ENCODE measurements around the gene PRRC1. TPM values are rescaled to one million over a fixed set of nuclear protein-coding genes. Genes with fewer than 3 reads are reported as not detected.

Gene PRRC1
- total and polyA plus RNA-seq, 9 of the 15 experiments (the other 6 are each of a cell fraction or from before 2014, with no cell fraction given) = 23.4 to 68.7 (median 43.9) TPM

GRCh38 chr5:127601111-127601510, 83.7 kb downstream of the PRRC1 start (continued):
- TF ChIP-seq ATF3 (IDR thresholded peaks at IDR 0.05) (no peak), ATF3 (CRISPR knock-in tag; conservative IDR thresholded peaks at IDR 0.05) (no peak), ATF2 (CRISPR knock-in tag; IDR thresholded peaks at IDR 0.05) (no peak), GATAD2A (IDR thresholded peaks at IDR 0.05) (no peak), ARNT (IDR thresholded peaks at IDR 0.05) (no peak), DNMT1 (IDR thresholded peaks at IDR 0.05) (no peak), CHAMP1 (IDR thresholded peaks at IDR 0.05) (no peak)

GRCh38 chr5:127601601-127602000, 84.2 kb downstream of the PRRC1 start:
- TF ChIP-seq FOSL1 (tag; conservative IDR thresholded peaks at IDR 0.05) = no peak
- no peak for TF ChIP-seq RFX1 (IDR thresholded peaks at IDR 0.05)
- TF ChIP-seq RBM14 (IDR thresholded peaks at IDR 0.05; ENCODE audit: borderline replicate concordance, insufficient read depth, low read depth, low read length) = no peak
- no peak for TF ChIP-seq KAT8 (IDR thresholded peaks at IDR 0.05; ENCODE audit: low read depth)
- TF ChIP-seq CXXC5 (CRISPR knock-in tag; IDR thresholded peaks at IDR 0.05) = no peak
- TF ChIP-seq C11orf30 (IDR thresholded peaks at IDR 0.05; ENCODE audit: low read depth) = no peak
- no peak for TF ChIP-seq BDP1 (IDR thresholded peaks at IDR 0.05; ENCODE audit: insufficient read depth, insufficient read length)
- TF ChIP-seq TAF15 (IDR thresholded peaks at IDR 0.05; ENCODE audit: low read depth, low read length) = no peak
- FAIRE-seq (no peak), ATAC-seq (no peak), DNase-seq (ENCODE audit: extremely low read depth in 1 of 4, low spot score in 3 of 4) (no peak)
- Histone ChIP-seq H3K27me3 (ENCODE audit: control insufficient read depth in 2 of 2, insufficient read depth in 2 of 2, low read length in 2 of 2) (peaks cover 0 to 6% of the 10 kb centered on the region in 2 experiments; a peak in 1 of 5 replicates), H3K9ac (ENCODE audit: insufficient read depth in 1 of 2, low read depth in 2 of 2, low read length in 2 of 2) (no peak overlapping the region), H4K20me1 (replicated peaks; ENCODE audit: control insufficient read depth, insufficient read depth, low read length) (no peaks in the 10 kb centered on the region), H3K9me1 (ENCODE audit: control insufficient read depth, insufficient read depth, low read length) (no peaks in the 10 kb centered on the region), H3K27ac (ENCODE audit: extremely low read depth, low read depth, low read length) (no peak overlapping the region), H2AFZ (ENCODE audit: low read depth, low read length) (no peak overlapping the region), H3K4me2 (ENCODE audit: insufficient read depth, low read length) (no peak overlapping the region), H3K4me3 (no peak overlapping the region), H3K79me2 (ENCODE audit: control insufficient read depth, insufficient read depth, low read length) (no peaks in the 10 kb centered on the region), H3K4me1 (replicated peaks in 1 of 2; ENCODE audit: control insufficient read depth in 2 of 2, insufficient read depth in 2 of 2, low read length in 2 of 2) (no peaks in the 10 kb centered on the region), H3K9me3 (replicated peaks; ENCODE audit: control insufficient read depth, insufficient read depth, low read depth, low read length) (no peaks in the 10 kb centered on the region), H3K36me3 (ENCODE audit: control insufficient read depth, insufficient read depth, low read length) (no peaks in the 10 kb centered on the region)
- ChIA-PET POLR2A (no interaction called here), CTCF (ENCODE audit: low intra/inter-chr PET ratio) (no interaction called here)
- WGBS (ENCODE audit: insufficient coverage, low coverage, missing lambda C conversion rate) = 0% methylated on average over 4 of the region's 4 CpGs
- BruUV-seq (replicated peaks) = no TSS peak
- in situ Hi-C loops (cut with MboI) (no loop called here), intact Hi-C loops (cut with micrococcal nuclease) (no loop called here)

Measured in K562 (cell line).